CD14-positive monocyte (primary cell): ENCODE data around the gene ARHGAP10. TPM values are rescaled to one million over a fixed set of nuclear protein-coding genes. Genes with fewer than 3 reads are reported as not detected.
A peak's percentile ranks its signal among the peaks of the same experiment; 100 is the strongest.

Experiments
- DNase-seq, 3 donors: peaks; one replicate each; pipeline ENCODE4 v3.0.0-alpha.2; 2011 to 2022
- H2AFZ ChIP-seq: 2 replicates; pipeline ENCODE4 v1.6.0; 2012; ENCODE audit warnings: mild to moderate bottlenecking, low read depth, low read length, inconsistent platforms; ENCODE audit not compliant: insufficient read depth, poor library complexity, severe bottlenecking
- H3K27ac ChIP-seq, 2 donors: 1 replicate in 1 of 2; 2 replicates in 1 of 2; pipeline ENCODE4 v1.5.1; 2012 to 2013; ENCODE audit warnings: low read length in 2 of 2, control low read depth in 1 of 2, inconsistent platforms in 1 of 2, low read depth in 1 of 2, mild to moderate bottlenecking in 1 of 2
- H3K27me3 ChIP-seq, 2 donors: one replicate each; pipeline versions ENCODE4 v1.6.0 to v1.6.1; 2011 to 2013; ENCODE audit warnings: low read length in 2 of 2; ENCODE audit not compliant: control insufficient read depth in 2 of 2, insufficient read depth in 2 of 2
- H3K36me3 ChIP-seq, 2 donors: replicated peaks in 1 of 2; 1 replicate in 1 of 2; 2 replicates in 1 of 2; pipeline versions ENCODE4 v1.5.1 to v1.6.1; 2012 to 2013; ENCODE audit warnings: low read length in 2 of 2, control low read depth in 1 of 2, inconsistent platforms in 1 of 2, mild to moderate bottlenecking in 1 of 2; ENCODE audit not compliant: insufficient read depth in 2 of 2, control insufficient read depth in 1 of 2
- H3K4me1 ChIP-seq, 2 donors: 1 replicate in 1 of 2; 2 replicates in 1 of 2; pipeline versions ENCODE4 v1.5.1 to v1.6.1; 2012 to 2013; ENCODE audit warnings: low read length in 2 of 2, control low read depth in 1 of 2, inconsistent platforms in 1 of 2, mild to moderate bottlenecking in 1 of 2, moderate library complexity in 1 of 2; ENCODE audit not compliant: insufficient read depth in 2 of 2, control insufficient read depth in 1 of 2
- H3K4me2 ChIP-seq: replicated peaks from 2 replicates; pipeline ENCODE3; 2012; ENCODE audit warnings: low read length, moderate library complexity, mild to moderate bottlenecking; ENCODE audit not compliant: poor library complexity, severe bottlenecking; ENCODE audit errors: extremely low read depth
- H3K4me3 ChIP-seq, 3 experiments: fragments of 200-600 bp in 1 of 3; sonication (generic) in 1 of 3; replicated peaks in 1 of 3; 1 replicate in 2 of 3; 2 replicates in 1 of 3; pipeline ENCODE4 v1.5.1; 2011 to 2013; ENCODE audit warnings: low read length in 3 of 3, mild to moderate bottlenecking in 3 of 3, control low read depth in 2 of 3, low read depth in 2 of 3, inconsistent platforms in 1 of 3, moderate library complexity in 1 of 3
- H3K79me2 ChIP-seq: 2 replicates; pipeline ENCODE4 v1.6.0; 2012; ENCODE audit warnings: mild to moderate bottlenecking, control low read depth, inconsistent platforms, low read length, moderate library complexity; ENCODE audit not compliant: insufficient read depth
- H3K9ac ChIP-seq: 2 replicates; pipeline ENCODE4 v1.6.0; 2017; ENCODE audit warnings: low read length, mild to moderate bottlenecking; ENCODE audit not compliant: insufficient read depth, poor library complexity, severe bottlenecking
- H3K9me3 ChIP-seq, 2 donors: replicated peaks in 1 of 2; 1 replicate in 1 of 2; 2 replicates in 1 of 2; pipeline versions ENCODE4 v1.5.1 to v1.6.1; 2012 to 2013; ENCODE audit warnings: low read length in 2 of 2, control low read depth in 1 of 2; ENCODE audit not compliant: control insufficient read depth in 1 of 2, insufficient read depth in 1 of 2
- H4K20me1 ChIP-seq: 2 replicates; pipeline ENCODE4 v1.6.0; 2012; ENCODE audit warnings: mild to moderate bottlenecking, low read length, control low read depth, moderate library complexity; ENCODE audit not compliant: insufficient read depth
- H3K27ac Mint-ChIP-seq, 7 donors: one replicate each; pipeline ENCODE4 v1.8.0; 2020; ENCODE audit warnings: mild to moderate bottlenecking in 7 of 7, mixed read lengths in 7 of 7, moderate library complexity in 6 of 7, inconsistent platforms in 2 of 7
- H3K27me3 Mint-ChIP-seq, 3 donors: one replicate each; pipeline ENCODE4 v1.8.0; 2021 to 2022; ENCODE audit warnings: low read depth in 3 of 3, mild to moderate bottlenecking in 3 of 3, mixed read lengths in 3 of 3, moderate library complexity in 3 of 3, inconsistent platforms in 1 of 3
- H3K36me3 Mint-ChIP-seq, 2 donors: one replicate each; pipeline ENCODE4 v1.8.0; 2020; ENCODE audit warnings: mixed read lengths in 2 of 2, inconsistent platforms in 1 of 2, mild to moderate bottlenecking in 1 of 2
- H3K4me1 Mint-ChIP-seq: one replicate; pipeline ENCODE4 v1.8.0; 2020; ENCODE audit warnings: mild to moderate bottlenecking, mixed read lengths
- H3K4me3 Mint-ChIP-seq, 2 donors: one replicate each; pipeline ENCODE4 v1.8.0; 2020; ENCODE audit warnings: mild to moderate bottlenecking in 2 of 2, mixed read lengths in 2 of 2, moderate library complexity in 1 of 2
- H3K9me3 Mint-ChIP-seq, 7 donors: one replicate each; pipeline ENCODE4 v1.8.0; 2020 to 2022; ENCODE audit warnings: mixed read lengths in 7 of 7, mild to moderate bottlenecking in 6 of 7, moderate library complexity in 6 of 7, inconsistent platforms in 2 of 7
- WGBS: methylation state at CpG from one replicate; pipeline ENCODE4 v1.1.5; 2013; ENCODE audit warnings: missing lambda C conversion rate; ENCODE audit not compliant: insufficient coverage; 5-methylcytosine and 5-hydroxymethylcytosine counted together
- intact Hi-C, 2 donors: fragments of 100-400 bp; cut with micrococcal nuclease; formaldehyde crosslinking; loops; one replicate each; pipeline versions ENCODE4 v1.15.0 to v1.15.1; 2023
- polyA plus RNA-seq, 3 donors: library from polyadenylated mRNA; depleted of rRNA in 1 of 3; unstranded in 2 of 3; stranded (reverse) in 1 of 3; fragments of 300-500 nt in 2 of 3; fragments of >200 nt in 1 of 3; fragmentation: Illumina TruSeq in 2 of 3; gene quantifications; 1 replicate in 2 of 3; 2 replicates in 1 of 3; pipeline ENCODE4 v1.2.3, GENCODE V29; 2012 to 2021
- TF ChIP-seq, protein P1 (sequence below): fragments of 200-600 bp; IDR thresholded peaks from one replicate; pipeline ENCODE4 v1.8.0; 2022; ENCODE audit warnings: antibody characterized with exemption, mild to moderate bottlenecking

Gene ARHGAP10
- polyA plus RNA-seq, 3 donors: 1.7 to 4.3 (median 3.0) TPM

GRCh38 chr4:147799986-147800555 lies 68.2 kb downstream of the ARHGAP10 start:
- Histone ChIP-seq H3K4me3 (no peak overlapping the region), H3K9me3 (no peaks in the 10 kb centered on the region), H4K20me1 (no peaks in the 10 kb centered on the region), H3K27ac (no peak overlapping the region), H3K27me3 (no peaks in the 10 kb centered on the region), H3K36me3 (no peaks in the 10 kb centered on the region), H2AFZ (no peak overlapping the region), H3K4me2 (no peak overlapping the region), H3K79me2 (peaks cover 6% of the 10 kb centered on the region), H3K4me1 (peaks cover 7 to 10% of the 10 kb centered on the region in 2 donors), H3K9ac (no peak overlapping the region)
- Mint-ChIP-seq H3K36me3 (peaks cover 0 to 3% of the 10 kb centered on the region in 2 donors), H3K4me3 (no peak overlapping the region), H3K9me3 (no peaks in the 10 kb centered on the region), H3K27ac (peak overlapping the region in 3 of 7 donors; percentile 38 to 60 (median 46)), H3K27me3 (peaks cover 0 to 4% (median 3%) of the 10 kb centered on the region in 3 donors), H3K4me1 (peaks cover 13% of the 10 kb centered on the region)
- intact Hi-C loops: no loop called here
- DNase-seq: peak; percentile 20 to 59 (median 24)
- 18% methylated on average over 5 of the region's 7 CpGs for WGBS
- TF ChIP-seq, protein P1, sequence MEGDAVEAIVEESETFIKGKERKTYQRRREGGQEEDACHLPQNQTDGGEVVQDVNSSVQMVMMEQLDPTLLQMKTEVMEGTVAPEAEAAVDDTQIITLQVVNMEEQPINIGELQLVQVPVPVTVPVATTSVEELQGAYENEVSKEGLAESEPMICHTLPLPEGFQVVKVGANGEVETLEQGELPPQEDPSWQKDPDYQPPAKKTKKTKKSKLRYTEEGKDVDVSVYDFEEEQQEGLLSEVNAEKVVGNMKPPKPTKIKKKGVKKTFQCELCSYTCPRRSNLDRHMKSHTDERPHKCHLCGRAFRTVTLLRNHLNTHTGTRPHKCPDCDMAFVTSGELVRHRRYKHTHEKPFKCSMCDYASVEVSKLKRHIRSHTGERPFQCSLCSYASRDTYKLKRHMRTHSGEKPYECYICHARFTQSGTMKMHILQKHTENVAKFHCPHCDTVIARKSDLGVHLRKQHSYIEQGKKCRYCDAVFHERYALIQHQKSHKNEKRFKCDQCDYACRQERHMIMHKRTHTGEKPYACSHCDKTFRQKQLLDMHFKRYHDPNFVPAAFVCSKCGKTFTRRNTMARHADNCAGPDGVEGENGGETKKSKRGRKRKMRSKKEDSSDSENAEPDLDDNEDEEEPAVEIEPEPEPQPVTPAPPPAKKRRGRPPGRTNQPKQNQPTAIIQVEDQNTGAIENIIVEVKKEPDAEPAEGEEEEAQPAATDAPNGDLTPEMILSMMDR: no peak

DNA sequence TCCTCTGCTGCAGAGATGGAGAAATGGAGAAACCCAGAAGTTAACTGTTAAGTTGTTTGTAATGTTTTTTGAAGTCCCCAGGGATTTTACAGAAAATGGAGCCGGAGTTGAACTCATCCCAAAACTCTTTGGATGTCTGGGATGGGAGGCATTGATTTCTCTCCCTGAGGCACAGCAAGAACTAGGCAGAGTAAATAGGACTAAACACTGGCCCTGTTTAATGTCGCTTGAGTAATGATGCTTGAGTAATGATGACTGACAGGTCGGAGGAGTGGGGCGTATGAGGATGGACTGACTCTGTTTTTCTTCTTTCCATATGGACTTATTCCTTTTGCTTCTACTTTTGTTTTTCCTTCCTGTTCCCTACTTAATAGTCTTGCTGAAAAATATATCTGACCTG lies 69.9 kb downstream of the ARHGAP10 start:
- Histone ChIP-seq H3K9ac (no peak overlapping the region), H3K79me2 (peaks cover 6% of the 10 kb centered on the region), H3K4me3 (no peak overlapping the region), H3K27ac (no peak overlapping the region), H3K27me3 (no peaks in the 10 kb centered on the region), H3K4me1 (peaks cover 7 to 10% of the 10 kb centered on the region in 2 donors), H3K9me3 (no peaks in the 10 kb centered on the region), H2AFZ (no peak overlapping the region), H3K36me3 (no peaks in the 10 kb centered on the region), H4K20me1 (no peaks in the 10 kb centered on the region), H3K4me2 (no peak overlapping the region)
- H3K4me3 Mint-ChIP-seq: no peak overlapping the region
- TF ChIP-seq, protein P1: no peak
- peaks cover 0 to 3% of the 10 kb centered on the region in 2 donors for H3K36me3 Mint-ChIP-seq
- intact Hi-C loops: no loop called here
- H3K27me3 Mint-ChIP-seq: peaks cover 0 to 4% (median 3%) of the 10 kb centered on the region in 3 donors
- no peak overlapping the region for H3K27ac Mint-ChIP-seq
- no peak for DNase-seq
- H3K9me3 Mint-ChIP-seq: no peaks in the 10 kb centered on the region
- H3K4me1 Mint-ChIP-seq: peaks cover 13% of the 10 kb centered on the region
- WGBS: 100% methylated on average over 1 of the region's 4 CpGs
